ENCODE data around the gene RTTN.

GRCh38 chr18:69980982-69981804 is 224.3 kb downstream of the RTTN start:
- TF ChIP-seq GATA3 (IDR thresholded peaks at IDR 0.05; ENCODE audit: low read depth, low read length) (no peak), GATA2 (IDR thresholded peaks at IDR 0.05; ENCODE audit: low read depth, low read length) (no peak)
